GM23248 (cell line): ENCODE measurements around the gene CASZ1. TPM values are rescaled to one million over a fixed set of nuclear protein-coding genes. Genes with fewer than 3 reads are reported as not detected.

Experiments
- DNase-seq: peaks from one replicate; pipeline ENCODE4 v3.0.0-alpha.2; 2015
- H2AFZ ChIP-seq: fragments of 200-600 bp; sonication (generic); 2 replicates; pipeline ENCODE4 v1.6.1; 2016; ENCODE audit warnings: antibody characterized with exemption
- H3F3A ChIP-seq: fragments of 200-600 bp; sonication (generic); 2 replicates; pipeline ENCODE4 v1.6.1; 2016; ENCODE audit warnings: mild to moderate bottlenecking, antibody characterized with exemption, mixed run types; ENCODE audit not compliant: insufficient read depth
- H3K27ac ChIP-seq: fragments of 200-600 bp; sonication (generic); 2 replicates; pipeline ENCODE4 v1.5.1; 2016; ENCODE audit warnings: mild to moderate bottlenecking
- H3K27me3 ChIP-seq: fragments of 200-600 bp; sonication (generic); replicated peaks from 2 replicates; pipeline ENCODE4 v1.6.1; 2016; ENCODE audit warnings: mild to moderate bottlenecking; ENCODE audit not compliant: insufficient read depth
- H3K36me3 ChIP-seq: fragments of 200-600 bp; sonication (generic); 2 replicates; pipeline ENCODE4 v1.6.1; 2016; ENCODE audit warnings: low read depth, mild to moderate bottlenecking
- H3K4me1 ChIP-seq: fragments of 200-600 bp; sonication (generic); 2 replicates; pipeline ENCODE4 v1.6.1; 2016; ENCODE audit warnings: mild to moderate bottlenecking; ENCODE audit not compliant: insufficient read depth
- H3K4me2 ChIP-seq: fragments of 200-600 bp; sonication (generic); one replicate; pipeline ENCODE4 v1.6.1; 2016; ENCODE audit warnings: mild to moderate bottlenecking; ENCODE audit not compliant: unreplicated experiment
- H3K4me3 ChIP-seq: fragments of 200-600 bp; sonication (generic); 2 replicates; pipeline ENCODE4 v1.5.1; 2016; ENCODE audit warnings: mild to moderate bottlenecking
- H3K79me2 ChIP-seq: fragments of 200-600 bp; sonication (generic); 2 replicates; pipeline ENCODE4 v1.6.1; 2016; ENCODE audit warnings: mild to moderate bottlenecking; ENCODE audit not compliant: insufficient read depth
- H3K9ac ChIP-seq: fragments of 200-600 bp; sonication (generic); 2 replicates; pipeline ENCODE4 v1.6.1; 2016; ENCODE audit warnings: mild to moderate bottlenecking
- H3K9me2 ChIP-seq: fragments of 200-600 bp; sonication (generic); 2 replicates; pipeline ENCODE4 v1.6.1; 2016; ENCODE audit warnings: mixed run types, mild to moderate bottlenecking, moderate library complexity; ENCODE audit not compliant: insufficient read depth
- H3K9me3 ChIP-seq: fragments of 200-600 bp; sonication (generic); one replicate; pipeline ENCODE4 v1.6.1; 2017; ENCODE audit warnings: low read depth
- H4K20me1 ChIP-seq: fragments of 200-600 bp; sonication (generic); 2 replicates; pipeline ENCODE4 v1.6.0; 2016; ENCODE audit not compliant: insufficient read depth
- EZH2 ChIP-seq: fragments of 200-600 bp; sonication (generic); IDR thresholded peaks from 2 replicates; pipeline ENCODE4 v1.6.1; 2018; ENCODE audit warnings: antibody characterized with exemption, mild to moderate bottlenecking; ENCODE audit not compliant: insufficient read depth, poor library complexity, severe bottlenecking
- EZH2phosphoT487 ChIP-seq: fragments of 200-600 bp; sonication (generic); IDR thresholded peaks from 2 replicates; pipeline ENCODE4 v1.6.1; 2018; ENCODE audit warnings: antibody characterized with exemption, moderate library complexity, mild to moderate bottlenecking, low read depth; ENCODE audit not compliant: insufficient read depth
- WGBS, 2 experiments: methylation state at CpG; one replicate each; pipeline ENCODE4 v1.1.6; 2015 to 2017; ENCODE audit warnings: low lambda C conversion rate in 2 of 2, low coverage in 1 of 2; ENCODE audit errors: missing lambda C conversion rate in 2 of 2; 5-methylcytosine and 5-hydroxymethylcytosine counted together
- in situ Hi-C: fragments of 300-500 bp; cut with MboI; formaldehyde crosslinking; loops from 2 replicates; pipeline ENCODE4 v1.15.0; 2020
- polyA plus RNA-seq: library from polyadenylated mRNA; unstranded; fragments of >200 nt; fragmentation: Nextera tagmentation; extraction: Ambion mirVana; gene quantifications from 2 replicates; pipeline ENCODE4 v1.2.1, GENCODE V29; 2016
- total RNA-seq: library from RNA; depleted of rRNA; stranded (reverse); fragments of >200 nt; shearing (Covaris generic); gene quantifications from 2 replicates; pipeline ENCODE4 v1.2.3, GENCODE V29; 2014

The CASZ1 gene
- total and polyA plus RNA-seq, 2 experiments from 2014 or later: 0.11 to 0.54 TPM

DNA sequence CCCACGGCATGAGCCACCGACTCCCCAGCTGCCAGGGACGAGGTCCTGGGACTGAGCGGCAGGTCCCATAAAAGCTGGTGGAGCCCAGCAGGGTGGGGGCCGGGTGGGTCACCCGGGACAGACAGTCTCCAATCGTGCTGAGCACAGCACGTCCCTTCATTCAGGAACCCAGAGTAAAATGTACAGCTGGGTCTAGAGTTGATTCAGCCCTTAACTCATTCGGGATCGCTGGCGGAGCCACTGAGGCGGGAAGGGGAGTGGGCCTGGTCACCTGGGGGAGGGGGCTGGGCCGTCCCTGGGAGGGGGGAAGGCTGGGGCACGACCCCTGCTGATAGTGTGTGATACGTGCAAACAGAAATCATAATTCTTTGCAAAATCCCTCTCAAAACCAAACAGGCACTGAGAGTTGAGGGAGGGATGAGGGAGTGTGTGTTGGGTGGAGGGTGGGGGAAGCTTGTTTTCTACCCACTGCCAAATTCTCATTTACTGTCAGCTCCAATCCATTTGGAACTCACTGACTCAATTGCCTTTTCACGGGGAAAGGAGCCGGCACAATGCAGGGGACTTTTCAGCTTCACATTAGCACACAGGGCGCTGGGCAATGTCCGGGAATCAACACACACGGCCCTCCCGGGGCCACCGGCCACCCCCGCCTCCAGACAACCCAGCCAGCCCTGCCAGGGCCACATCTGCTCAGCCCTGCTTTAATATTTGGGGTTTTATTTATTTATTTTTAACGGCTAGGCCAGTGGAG, 13.8 kb downstream of the CASZ1 start:
- Histone ChIP-seq H3K9ac (no peak overlapping the region), H3K4me2 (no peak overlapping the region), H3F3A (no peaks in the 10 kb centered on the region), H3K27me3 (peaks cover 31% of the 10 kb centered on the region), H3K79me2 (no peaks in the 10 kb centered on the region), H3K9me2 (no peaks in the 10 kb centered on the region), H3K4me3 (no peak overlapping the region), H3K36me3 (no peaks in the 10 kb centered on the region), H3K27ac (no peak overlapping the region), H4K20me1 (no peaks in the 10 kb centered on the region), H3K9me3 (no peaks in the 10 kb centered on the region), H3K4me1 (no peaks in the 10 kb centered on the region), H2AFZ (no peak overlapping the region)
- no peak for TF ChIP-seq EZH2phosphoT487
- no peak for TF ChIP-seq EZH2
- in situ Hi-C loops: no loop called here
- 27 to 28% methylated on average over 23 to 24 of the region's 24 CpGs for WGBS, 2 experiments
- no peak for DNase-seq

DNA sequence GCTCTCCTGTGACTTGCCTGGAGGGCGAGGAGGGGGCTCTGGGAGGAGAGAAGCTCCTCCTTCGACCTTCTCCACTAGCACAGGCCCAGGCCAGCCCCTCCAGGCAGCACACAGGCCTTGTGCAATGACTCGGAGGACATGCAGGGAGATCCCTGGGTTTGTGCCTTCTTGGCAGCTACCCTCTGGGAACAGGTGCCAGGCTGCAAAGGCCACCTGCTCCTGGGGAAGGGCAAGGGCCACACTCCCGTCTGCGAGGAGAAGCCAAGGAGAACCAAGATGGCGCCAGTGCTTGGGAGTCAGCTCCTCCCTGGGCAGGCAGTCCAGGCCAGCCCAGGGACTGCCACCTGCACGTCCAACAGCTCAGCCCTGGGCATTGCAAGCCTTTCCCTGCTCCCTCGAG, 15.3 kb downstream of the CASZ1 start:
- Histone ChIP-seq H2AFZ (no peak overlapping the region), H3K4me3 (no peak overlapping the region), H4K20me1 (no peaks in the 10 kb centered on the region), H3K27ac (no peak overlapping the region), H3K4me1 (no peaks in the 10 kb centered on the region), H3K79me2 (no peaks in the 10 kb centered on the region), H3K36me3 (no peaks in the 10 kb centered on the region), H3F3A (no peaks in the 10 kb centered on the region), H3K9ac (no peak overlapping the region), H3K9me2 (no peaks in the 10 kb centered on the region), H3K9me3 (no peaks in the 10 kb centered on the region), H3K27me3 (peaks cover 23% of the 10 kb centered on the region), H3K4me2 (no peak overlapping the region)
- in situ Hi-C loops: no loop called here
- DNase-seq: no peak
- no peak for TF ChIP-seq EZH2
- TF ChIP-seq EZH2phosphoT487: no peak
- 39 to 55% methylated on average over 7 to 8 of the region's 8 CpGs for WGBS, 2 experiments

DNA sequence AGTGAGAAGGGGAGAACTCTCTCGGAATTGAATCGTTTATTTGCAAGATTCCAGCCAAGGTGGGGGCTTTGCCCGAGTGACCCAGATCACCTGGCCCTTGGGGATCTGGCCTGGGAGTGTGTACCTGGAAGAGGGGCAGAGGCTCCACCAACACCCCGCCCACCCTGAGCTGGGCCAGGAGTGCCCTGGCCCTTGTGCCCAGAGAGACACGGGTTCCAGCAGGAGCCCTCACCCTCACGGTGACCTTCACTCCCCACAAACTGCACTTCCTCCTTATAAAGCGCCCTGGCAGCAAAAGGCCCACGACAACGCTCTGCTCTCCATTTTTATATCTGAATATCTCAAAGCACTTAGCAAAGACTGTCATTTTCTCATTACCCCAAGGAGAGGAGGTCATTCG, 16.6 kb downstream of the CASZ1 start:
- H3K27ac ChIP-seq: no peak overlapping the region

DNA sequence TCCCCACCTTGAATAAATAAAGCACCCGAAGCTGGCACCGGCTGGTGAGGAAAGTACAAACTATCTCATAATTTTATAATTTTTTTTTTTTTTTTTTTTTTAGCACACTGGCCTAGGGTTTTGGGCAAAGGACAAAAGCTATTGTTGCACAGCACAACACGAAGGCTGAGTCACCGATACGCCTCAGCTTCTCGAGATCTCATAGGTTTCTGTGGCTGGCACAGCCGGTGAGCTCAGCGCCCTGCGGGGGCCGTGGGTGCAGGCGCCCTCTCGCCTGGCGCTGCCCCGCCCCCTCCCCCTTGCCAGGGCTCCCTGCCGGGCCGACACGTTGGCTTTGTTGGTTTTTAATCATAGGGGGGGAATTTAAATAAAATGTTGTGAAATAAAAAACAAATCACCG, 17.2 kb downstream of the CASZ1 start:
- no peaks in the 10 kb centered on the region for H3K4me1 ChIP-seq

More for the DNA sequence above, 16.6 kb downstream of the CASZ1 start:
- DNase-seq: no peak
- H3K4me2 ChIP-seq: no peak overlapping the region
- no peak for TF ChIP-seq EZH2phosphoT487
- TF ChIP-seq EZH2: no peak
- no peaks in the 10 kb centered on the region for H3K36me3 ChIP-seq
- H3K9me3 ChIP-seq: no peaks in the 10 kb centered on the region
- no peak overlapping the region for H3K9ac ChIP-seq
- H3K4me3 ChIP-seq: no peak overlapping the region
- no peaks in the 10 kb centered on the region for H4K20me1 ChIP-seq
- WGBS, 2 experiments: 66 to 67% methylated on average over 10 of the region's 10 CpGs
- no peaks in the 10 kb centered on the region for H3F3A ChIP-seq
- H3K9me2 ChIP-seq: no peaks in the 10 kb centered on the region
- no peaks in the 10 kb centered on the region for H3K79me2 ChIP-seq
- peaks cover 23% of the 10 kb centered on the region for H3K27me3 ChIP-seq
- H2AFZ ChIP-seq: no peak overlapping the region
- H3K4me1 ChIP-seq: no peaks in the 10 kb centered on the region
- in situ Hi-C loops: no loop called here

More for the DNA sequence above, 17.2 kb downstream of the CASZ1 start:
- Histone ChIP-seq H2AFZ (no peak overlapping the region), H3K9me3 (no peaks in the 10 kb centered on the region), H3F3A (no peaks in the 10 kb centered on the region), H4K20me1 (no peaks in the 10 kb centered on the region), H3K9ac (no peak overlapping the region), H3K27me3 (peaks cover 18% of the 10 kb centered on the region), H3K27ac (no peak overlapping the region), H3K4me2 (no peak overlapping the region), H3K4me3 (no peak overlapping the region), H3K36me3 (no peaks in the 10 kb centered on the region), H3K79me2 (no peaks in the 10 kb centered on the region), H3K9me2 (no peaks in the 10 kb centered on the region)
- no peak for DNase-seq
- in situ Hi-C loops: no loop called here
- TF ChIP-seq EZH2: no peak
- no peak for TF ChIP-seq EZH2phosphoT487
- 80 to 86% methylated on average over 17 to 18 of the region's 18 CpGs for WGBS, 2 experiments
